ENCODE data around the gene ANKRD36C.
"Not testable (repeated sequence)": the region's sequence is repeated elsewhere in the genome, so short reads cannot be mapped to it uniquely, and the experiment has no call there.

Gene ANKRD36C

DNA sequence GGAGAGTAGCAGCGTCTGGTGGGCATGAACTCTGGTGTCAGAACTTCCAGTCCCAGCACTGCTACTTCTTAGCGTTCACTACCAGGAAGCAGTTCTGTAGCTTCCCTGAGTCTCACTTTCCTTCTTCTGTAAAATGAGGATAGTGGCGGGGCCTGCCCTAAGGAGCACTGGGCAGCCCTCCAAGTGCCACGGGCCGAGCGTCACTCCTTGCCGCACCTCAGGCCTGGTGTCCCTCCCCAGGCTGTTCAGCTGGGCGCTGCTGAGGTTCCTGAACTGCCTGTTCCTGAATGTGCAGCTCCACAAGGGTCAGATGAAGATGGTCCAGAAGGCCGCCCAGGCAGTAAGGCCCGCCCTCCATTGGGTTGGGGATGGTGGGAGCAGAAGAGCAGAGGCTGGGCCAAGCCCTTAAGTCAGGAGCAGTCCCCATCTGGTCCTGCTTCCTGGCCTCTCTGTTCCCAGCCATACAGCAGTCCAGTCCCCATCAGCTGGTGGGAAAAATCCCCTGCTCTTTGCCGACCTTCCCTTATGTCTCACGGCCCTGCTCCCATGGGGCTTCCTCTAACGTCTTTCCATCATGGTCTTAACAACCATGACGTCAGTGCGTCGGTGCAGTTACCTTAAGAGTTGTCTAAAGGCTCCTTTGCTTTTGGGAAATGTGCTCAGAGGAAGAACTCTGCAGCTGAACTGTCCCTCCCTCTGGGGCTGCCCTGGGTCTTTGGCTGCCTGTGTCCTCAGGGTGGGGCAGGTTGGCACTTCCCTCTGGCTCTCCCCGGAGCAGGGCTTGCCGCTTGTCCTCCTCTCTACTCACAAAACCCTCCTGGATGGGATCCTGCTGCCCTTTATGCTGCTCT, 195.2 kb downstream of the ANKRD36C start:
- DNase-seq, result not testable (repeated sequence)

DNA sequence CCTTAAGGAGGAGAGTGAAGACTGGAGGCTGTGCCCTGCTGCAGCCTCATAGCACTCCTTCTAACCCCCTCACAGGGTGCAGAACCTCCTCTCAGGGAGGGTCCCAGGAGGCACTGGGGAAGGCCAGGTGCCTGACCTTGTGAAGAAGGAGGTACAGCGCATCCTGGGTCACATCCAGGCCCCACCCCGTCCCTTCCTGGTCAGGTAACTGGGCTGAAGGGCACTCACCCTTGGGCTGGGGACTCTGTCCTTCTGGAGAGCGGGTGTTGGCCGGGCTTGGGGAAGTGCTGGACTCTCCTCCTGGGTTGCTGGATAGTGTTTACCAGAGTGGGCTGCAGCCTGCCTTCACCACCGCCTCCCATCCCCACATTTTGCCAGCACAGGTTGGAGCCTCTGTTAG, 197.7 kb downstream of the ANKRD36C start:
- DNase-seq, result not testable (repeated sequence)

DNA sequence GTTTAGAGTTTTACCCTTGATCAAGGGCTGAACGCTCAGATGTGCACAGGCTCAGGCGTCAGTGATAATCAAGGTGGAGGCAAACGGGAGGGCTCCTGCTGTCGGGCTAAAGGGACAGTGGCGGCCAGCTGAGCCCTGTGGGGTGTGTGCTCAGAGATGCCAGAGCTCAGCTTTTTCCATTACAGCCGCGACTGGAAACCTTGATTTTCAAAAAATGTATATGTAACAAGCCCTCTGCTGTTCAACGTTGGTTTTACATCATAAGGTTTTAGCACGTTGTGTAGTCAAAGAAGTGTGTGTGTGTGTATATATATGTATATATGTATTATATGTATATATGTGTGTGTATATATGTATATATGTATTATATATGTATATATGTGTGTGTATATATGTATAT, 201.4 kb downstream of the ANKRD36C start:
- DNase-seq, result not testable (repeated sequence)

DNA sequence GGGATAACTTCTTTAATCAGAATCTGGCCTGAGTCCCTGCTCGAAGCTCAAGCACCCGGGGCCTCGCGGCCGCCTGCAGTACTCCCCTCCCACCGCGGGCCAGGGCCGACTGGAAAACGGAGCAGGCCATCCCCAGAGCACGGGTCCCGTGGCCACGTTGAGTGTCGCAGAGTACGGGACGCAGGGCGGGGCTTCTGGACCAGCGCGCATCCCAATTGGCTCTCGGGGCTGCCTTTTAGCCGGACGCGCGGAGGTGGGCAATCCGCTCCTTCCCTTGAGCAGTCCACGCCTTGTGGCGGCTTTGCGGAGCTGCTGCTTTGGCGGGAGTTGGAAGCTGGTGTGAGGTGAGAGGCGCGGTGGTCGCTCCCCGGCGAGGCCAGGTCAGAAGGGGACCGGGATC, 202.2 kb downstream of the ANKRD36C start:
- not testable (repeated sequence) for DNase-seq

DNA sequence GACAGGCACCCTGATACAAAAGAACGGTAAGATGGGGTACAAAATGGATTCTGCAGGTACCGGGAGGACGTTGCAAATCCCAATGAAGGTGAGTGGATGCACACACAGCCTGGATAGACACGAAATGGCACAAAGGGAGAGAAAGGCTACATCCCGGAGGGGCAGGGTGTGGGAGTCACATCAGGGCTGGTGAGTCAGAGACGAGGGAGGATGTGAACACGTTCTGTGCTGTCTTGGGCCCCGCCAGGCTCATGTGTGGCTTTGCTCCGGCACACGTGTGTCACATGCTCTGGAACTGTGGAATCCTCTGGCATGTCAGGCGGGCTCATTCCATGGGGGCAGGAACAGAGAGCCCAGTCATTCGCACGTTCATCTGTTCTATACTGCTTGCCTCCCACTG, 203.0 kb downstream of the ANKRD36C start:
- not testable (repeated sequence) for DNase-seq

Measured in NCI-H1930 (cell line).